Sigmoid colon (tissue), 4 donors: ENCODE measurements around the gene ZNF497.

Source experiments
- CTCF ChIP-seq, 4 experiments: fragments of 450-650 bp in 3 of 4; fragments of 200-600 bp in 1 of 4; IDR thresholded peaks; one replicate each; pipeline ENCODE4 v1.5.1; 2016 to 2019; ENCODE audit warnings: antibody characterized with exemption in 4 of 4, mild to moderate bottlenecking in 3 of 4, moderate library complexity in 2 of 4
- EP300 ChIP-seq, 4 donors: sonication (generic); formaldehyde crosslinking; IDR thresholded peaks; one replicate each; pipeline ENCODE4 v1.6.1; 2017; ENCODE audit warnings: antibody characterized with exemption in 4 of 4
- POLR2A ChIP-seq, 2 donors: fragments of 450-650 bp; IDR thresholded peaks; one replicate each; pipeline ENCODE4 v1.6.1; 2016; ENCODE audit warnings: antibody characterized with exemption in 2 of 2, mild to moderate bottlenecking in 2 of 2, moderate library complexity in 2 of 2
- POLR2AphosphoS5 ChIP-seq, 4 donors: sonication (generic); formaldehyde crosslinking; IDR thresholded peaks; one replicate each; pipeline ENCODE4 v1.6.1; 2017; ENCODE audit warnings: antibody characterized with exemption in 4 of 4

- TF ChIP-seq POLR2A (IDR thresholded peaks at IDR 0.05) (no peak), CTCF (IDR thresholded peaks at IDR 0.05) (no peak), EP300 (IDR thresholded peaks at IDR 0.05) (no peak), POLR2AphosphoS5 (IDR thresholded peaks at IDR 0.05) (no peak)
These were observed 10.4 kb downstream of the ZNF497 start for GRCh38 chr19:58351990-58352755.
